ENCODE results near the gene CCNI. TPM values are rescaled to one million over a fixed set of nuclear protein-coding genes. Genes with fewer than 3 reads are reported as not detected.
"Not testable (repeated sequence)": the region's sequence is repeated elsewhere in the genome, so short reads cannot be mapped to it uniquely, and the experiment has no call there.

CCNI gene
- total RNA-seq, 1 donor: 190 TPM

DNA sequence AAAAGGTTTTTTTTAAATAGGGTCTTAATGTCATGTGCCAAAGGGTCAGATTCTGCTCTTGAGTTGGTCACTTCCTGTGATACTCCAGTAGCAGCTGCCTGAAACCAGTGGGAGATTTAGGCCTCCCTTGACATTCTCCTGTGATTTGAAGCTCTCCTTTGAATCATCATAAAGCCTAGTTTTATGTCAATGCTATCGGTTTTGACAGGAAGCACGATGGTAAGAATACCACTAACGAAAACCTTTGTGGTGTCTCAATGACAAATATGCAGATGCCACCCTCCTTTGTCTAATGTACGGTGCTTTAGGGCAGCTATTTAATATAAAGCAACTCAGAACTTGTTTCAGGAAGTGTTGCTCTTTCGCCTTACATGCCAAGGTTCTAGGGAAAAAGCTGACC, 44.2 kb downstream of the CCNI start:
- DNase-seq (ENCODE audit: low read depth): no peak
- no peak overlapping the region for H3K4me3 ChIP-seq (ENCODE audit: low read depth, low read length)
- TF ChIP-seq CTCF (IDR thresholded peaks at IDR 0.05; ENCODE audit: insufficient read depth, low read length): no peak

DNA sequence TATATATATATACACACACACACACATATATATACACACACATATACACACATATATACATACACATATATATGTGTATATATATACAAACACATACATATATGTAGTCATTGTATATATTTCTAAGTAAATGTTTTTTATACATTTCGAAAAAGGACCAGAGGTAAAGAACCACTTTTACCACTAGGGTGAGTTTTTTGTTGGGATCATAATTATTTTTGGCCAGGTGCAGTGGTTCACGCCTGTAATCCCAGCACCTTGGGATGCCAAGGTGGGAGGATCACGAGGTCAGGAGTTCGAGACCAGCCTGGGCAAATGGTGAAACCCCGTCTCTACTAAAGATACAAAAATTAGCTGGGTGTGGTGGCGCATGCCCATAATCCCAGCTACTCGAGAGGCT, 46.0 kb downstream of the CCNI start:
- not testable (repeated sequence) for DNase-seq (ENCODE audit: low read depth); H3K4me3 ChIP-seq (ENCODE audit: low read depth, low read length)

DNA sequence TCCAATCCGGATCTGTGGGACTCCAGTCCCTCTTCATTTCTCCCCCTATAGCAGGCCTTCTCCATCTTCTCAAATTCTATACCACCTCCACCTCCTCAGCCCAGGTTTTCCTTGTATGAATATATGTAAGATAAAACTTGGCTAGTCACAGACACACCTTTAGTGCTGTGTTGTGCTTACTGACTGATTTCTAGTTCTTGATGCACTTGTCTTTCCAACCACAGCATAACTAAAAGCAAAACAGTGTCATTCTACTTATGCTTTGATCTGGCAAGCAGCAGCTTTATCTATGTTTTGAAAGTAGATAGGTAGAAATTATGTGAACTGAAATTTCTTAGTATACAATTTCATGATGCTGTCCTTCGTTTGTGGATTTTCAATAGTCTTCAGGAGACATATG, 47.5 kb downstream of the CCNI start:
- no peak for DNase-seq (ENCODE audit: low read depth)
- no peak for TF ChIP-seq CTCF (IDR thresholded peaks at IDR 0.05; ENCODE audit: insufficient read depth, low read length)
- no peak overlapping the region for H3K4me3 ChIP-seq (ENCODE audit: low read depth, low read length)

DNA sequence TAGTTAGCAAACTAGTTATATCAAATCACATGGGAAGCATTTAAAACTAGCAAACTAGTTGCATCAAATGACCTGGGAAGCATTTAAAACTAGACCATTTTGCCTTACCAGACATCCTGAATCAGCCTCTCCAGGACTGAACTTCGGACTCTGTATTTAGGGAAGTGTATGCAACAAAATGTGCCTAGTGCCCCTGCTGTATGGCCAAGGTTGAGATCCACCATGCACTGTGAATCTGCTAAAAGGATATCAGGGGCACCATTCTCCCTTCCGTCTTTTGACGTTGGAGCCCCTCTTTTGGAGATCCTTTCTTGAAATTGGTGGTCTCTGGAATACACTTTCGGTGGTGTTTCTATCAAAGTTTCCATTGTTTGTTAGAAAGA, 49.5 kb downstream of the CCNI start:
- no peak overlapping the region for H3K4me3 ChIP-seq (ENCODE audit: low read depth, low read length)
- no peak for DNase-seq (ENCODE audit: low read depth)
- no peak for TF ChIP-seq CTCF (IDR thresholded peaks at IDR 0.05; ENCODE audit: insufficient read depth, low read length)

- H3K4me3 ChIP-seq (ENCODE audit: low read depth, low read length): no peak overlapping the region
- no peak for TF ChIP-seq CTCF (IDR thresholded peaks at IDR 0.05; ENCODE audit: insufficient read depth, low read length)
- peak; percentile 41 for DNase-seq (ENCODE audit: low read depth)
Observed at GRCh38 chr4:77025643-77026321, 50.0 kb downstream of the CCNI start.

- no peak for DNase-seq (ENCODE audit: low read depth)
- no peak for TF ChIP-seq CTCF (IDR thresholded peaks at IDR 0.05; ENCODE audit: insufficient read depth, low read length)
- H3K4me3 ChIP-seq (ENCODE audit: low read depth, low read length): no peak overlapping the region
Observed at GRCh38 chr4:77023920-77024319, 51.9 kb downstream of the CCNI start.

DNA sequence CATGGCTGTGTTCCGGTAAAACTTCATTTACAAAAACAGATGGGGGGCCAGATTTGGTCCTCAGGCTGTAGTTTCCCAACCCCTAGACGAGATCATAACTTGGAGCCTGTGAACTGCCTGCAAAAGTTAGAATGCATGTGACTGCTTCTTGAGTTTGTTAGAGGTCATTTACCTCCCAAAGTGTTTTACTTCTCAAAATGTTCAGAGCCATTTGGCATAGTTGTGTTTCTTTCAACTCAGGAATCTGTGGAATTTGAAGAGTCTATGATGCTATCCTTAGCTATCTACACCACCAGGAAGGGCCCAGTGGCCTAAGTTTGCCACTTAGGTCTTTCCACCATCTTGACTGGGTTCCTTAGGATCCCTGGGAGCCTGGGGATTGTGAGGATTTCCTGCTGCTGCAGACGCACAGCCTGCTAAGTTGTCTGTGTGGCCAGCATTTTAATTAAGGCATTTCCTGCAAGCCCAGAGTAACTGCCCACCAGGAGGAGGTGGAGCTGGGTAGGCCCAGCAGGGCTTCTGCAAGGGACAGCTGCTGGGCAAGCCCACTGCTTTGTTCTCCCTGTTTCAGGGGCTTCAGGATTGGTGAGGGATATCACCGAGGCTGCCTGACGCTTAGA, 53.1 kb downstream of the CCNI start:
- no peak overlapping the region for H3K4me3 ChIP-seq (ENCODE audit: low read depth, low read length)
- no peak for TF ChIP-seq CTCF (IDR thresholded peaks at IDR 0.05; ENCODE audit: insufficient read depth, low read length)
- DNase-seq (ENCODE audit: low read depth): peak; percentile 80

Measured in fibroblast of the aortic adventitia (primary cell).